Measurements from ENCODE around the gene CIB4. TPM values are rescaled to one million over a fixed set of nuclear protein-coding genes. Genes with fewer than 3 reads are reported as not detected.

Gene CIB4
- total RNA-seq, 8 experiments from 2014 or later: 0.50 to 1.00 TPM; not detected in 6

DNA sequence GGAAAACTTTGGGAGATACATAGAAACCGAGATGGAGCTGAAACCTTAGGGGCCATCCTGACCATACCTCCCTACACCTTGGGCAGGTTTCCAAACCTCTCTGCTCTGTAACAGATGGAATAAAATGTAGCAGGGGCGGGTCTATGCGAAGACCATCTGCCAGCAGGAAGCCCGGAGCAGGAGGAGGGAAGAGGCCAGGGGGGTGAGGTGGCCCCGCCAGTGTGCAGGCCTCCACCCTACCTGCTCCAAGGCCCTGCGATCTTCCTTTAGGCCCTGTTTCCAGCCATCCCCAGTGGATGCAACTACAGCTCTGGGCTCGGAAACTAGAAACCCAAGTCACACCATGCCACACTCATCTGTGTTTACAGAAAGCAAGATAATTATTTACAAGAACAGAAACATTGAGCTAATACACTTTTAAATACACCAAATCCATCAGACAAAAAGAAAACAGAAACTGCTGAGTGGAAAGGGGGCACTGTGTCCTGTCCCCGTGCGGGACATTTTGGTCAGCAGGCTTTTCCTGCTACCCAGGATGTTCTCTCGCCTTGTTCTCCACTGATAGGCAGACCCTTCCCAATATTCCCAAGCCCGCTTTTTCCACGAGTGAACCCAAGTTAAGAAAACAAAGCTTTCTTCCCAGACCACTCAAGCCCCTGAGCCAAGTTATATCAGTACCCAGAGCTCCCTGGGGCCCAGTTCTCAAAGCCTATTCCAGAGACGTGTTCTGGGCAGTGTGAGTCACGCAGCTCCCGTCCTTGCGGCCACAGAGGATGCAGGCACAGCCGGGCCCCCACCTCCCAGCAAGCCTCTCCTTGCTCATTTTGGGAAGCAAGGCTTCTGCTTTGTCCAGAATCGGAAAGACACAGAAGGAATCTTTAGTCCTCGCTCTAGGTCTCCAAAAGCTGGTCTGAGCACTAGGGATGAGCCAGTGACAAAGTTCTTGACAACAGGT lies 17.3 kb downstream of the CIB4 start:
- peak in 6 of 8 experiments; percentile 25 to 66 (median 48) for ATAC-seq (replicated peaks in 6 of 8)
- peaks cover 8 to 10% of the 10 kb centered on the region in 2 donors for H3K4me1 ChIP-seq (replicated peaks in 1 of 2)
- WGBS, 10 experiments: 45 to 100% (median 73%) methylated on average over 1 to 14 of the region's 19 CpGs
- no peak overlapping the region for H3K27ac ChIP-seq
- in situ Hi-C loops (cut with MboI; ENCODE audit: low pct_unique_long_range_greater_than_20kb in 2 of 9, low sequenced_read_pairs in 9 of 9, unreplicated experiment in 9 of 9): loop anchor here in 1 of 9 experiments (25.0 kb wide), 1 partner anchor 113 kb away; no protein-coding TSS in a partner anchor
- H3K4me3 ChIP-seq: no peak overlapping the region

- 35 to 91% (median 80%) methylated on average over 1 to 5 of the region's 5 CpGs; no CpG with 5 or more reads in 3 of the 10 experiments for WGBS, 10 experiments
- Histone ChIP-seq H3K27ac (no peak overlapping the region), H3K4me3 (no peak overlapping the region), H3K4me1 (replicated peaks in 1 of 2) (peaks cover 0 to under 1% of the 10 kb centered on the region in 2 donors)
- no peak for ATAC-seq (replicated peaks in 6 of 8)
- in situ Hi-C loops (cut with MboI; ENCODE audit: low pct_unique_long_range_greater_than_20kb in 2 of 9, low sequenced_read_pairs in 9 of 9, unreplicated experiment in 9 of 9): loop anchor here in 1 of 9 experiments (25.0 kb wide), 1 partner anchor 116 kb away; no protein-coding TSS in a partner anchor
Measured at GRCh38 chr2:26621469-26622199, 19.5 kb downstream of the CIB4 start.

GRCh38 chr2:26620031-26620605 lies 21.0 kb downstream of the CIB4 start:
- H3K27ac ChIP-seq: no peak overlapping the region
- ATAC-seq (replicated peaks in 6 of 8): no peak
- in situ Hi-C loops (cut with MboI; ENCODE audit: low pct_unique_long_range_greater_than_20kb in 2 of 9, low sequenced_read_pairs in 9 of 9, unreplicated experiment in 9 of 9): loop anchor here in 1 of 9 experiments (25.0 kb wide), 1 partner anchor 117 kb away; no protein-coding TSS in a partner anchor
- WGBS, 10 experiments: 0 to 75% (median 38%) methylated on average over 1 to 4 of the region's 14 CpGs; no CpG with 5 or more reads in 6 of the 10 experiments
- peaks cover 9 to 11% of the 10 kb centered on the region in 2 donors for H3K4me1 ChIP-seq (replicated peaks in 1 of 2)
- no peak overlapping the region for H3K4me3 ChIP-seq

GRCh38 chr2:26619521-26619951 lies 21.6 kb downstream of the CIB4 start:
- Histone ChIP-seq H3K4me3 (no peak overlapping the region), H3K4me1 (replicated peaks in 1 of 2) (peaks cover 14 to 16% of the 10 kb centered on the region in 2 donors), H3K27ac (no peak overlapping the region)
- in situ Hi-C loops (cut with MboI; ENCODE audit: low pct_unique_long_range_greater_than_20kb in 2 of 9, low sequenced_read_pairs in 9 of 9, unreplicated experiment in 9 of 9): loop anchor here in 2 of 9 experiments (10.0 to 25.0 kb wide), 2 partner anchors 118 to 125 kb away; no protein-coding TSS in a partner anchor
- no peak for ATAC-seq (replicated peaks in 6 of 8)
- WGBS, 10 experiments: 28 to 100% (median 78%) methylated on average over 1 to 4 of the region's 8 CpGs; no CpG with 5 or more reads in 6 of the 10 experiments

- in situ Hi-C loops (cut with MboI; ENCODE audit: low pct_unique_long_range_greater_than_20kb in 2 of 9, low sequenced_read_pairs in 9 of 9, unreplicated experiment in 9 of 9): loop anchor here in 2 of 9 experiments (10.0 to 25.0 kb wide), 2 partner anchors 118 to 126 kb away; no protein-coding TSS in a partner anchor
- Histone ChIP-seq H3K4me1 (replicated peaks in 1 of 2) (peaks cover 18 to 21% of the 10 kb centered on the region in 2 donors), H3K27ac (no peak overlapping the region), H3K4me3 (no peak overlapping the region)
- 75 to 94% (median 83%) methylated on average over 2 to 7 of the region's 11 CpGs; no CpG with 5 or more reads in 4 of the 10 experiments for WGBS, 10 experiments
- ATAC-seq (replicated peaks in 6 of 8): no peak
Measured at GRCh38 chr2:26619096-26619495, 22.1 kb downstream of the CIB4 start.

- no peak overlapping the region for H3K27ac ChIP-seq
- no peak overlapping the region for H3K4me3 ChIP-seq
- 0 to 100% (median 87%) methylated on average over 1 to 5 of the region's 10 CpGs; no CpG with 5 or more reads in 5 of the 10 experiments for WGBS, 10 experiments
- ATAC-seq (replicated peaks in 6 of 8): no peak
- in situ Hi-C loops (cut with MboI; ENCODE audit: low pct_unique_long_range_greater_than_20kb in 2 of 9, low sequenced_read_pairs in 9 of 9, unreplicated experiment in 9 of 9): loop anchor here in 2 of 9 experiments (10.0 to 25.0 kb wide), 2 partner anchors 119 to 126 kb away; no protein-coding TSS in a partner anchor
- peaks cover 23 to 25% of the 10 kb centered on the region in 2 donors for H3K4me1 ChIP-seq (replicated peaks in 1 of 2)
Measured at GRCh38 chr2:26618611-26619010, 22.6 kb downstream of the CIB4 start.

DNA sequence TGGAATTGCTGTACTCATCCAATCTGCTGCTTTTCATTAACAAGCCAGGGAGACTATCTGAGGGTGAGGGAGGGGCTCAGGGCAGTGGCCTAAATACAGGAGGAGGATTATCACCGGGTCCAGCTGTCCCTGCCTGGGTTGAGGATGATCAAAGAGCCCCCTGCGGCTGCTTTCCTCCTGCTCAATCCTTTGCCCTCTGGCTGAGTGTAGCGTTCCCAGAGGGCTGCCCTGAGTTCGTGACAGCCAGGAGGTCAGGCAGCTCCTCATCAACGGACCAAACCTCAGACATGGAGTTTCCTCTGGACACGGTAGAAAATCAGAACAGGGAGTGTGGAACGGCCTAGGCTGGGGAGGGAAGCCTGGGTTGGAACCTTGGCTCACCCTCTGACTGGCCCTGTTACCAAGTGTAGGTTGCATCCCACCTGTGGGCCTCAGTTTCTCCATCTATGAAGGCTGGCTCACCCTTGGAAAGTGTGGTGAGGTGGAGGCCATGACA lies 23.5 kb downstream of the CIB4 start:
- Histone ChIP-seq H3K27ac (no peak overlapping the region), H3K4me1 (replicated peaks in 1 of 2) (peaks cover 30 to 33% of the 10 kb centered on the region in 2 donors), H3K4me3 (no peak overlapping the region)
- no peak for ATAC-seq (replicated peaks in 6 of 8)
- in situ Hi-C loops (cut with MboI; ENCODE audit: low pct_unique_long_range_greater_than_20kb in 2 of 9, low sequenced_read_pairs in 9 of 9, unreplicated experiment in 9 of 9): loop anchor here in 2 of 9 experiments (10.0 to 25.0 kb wide), 2 partner anchors 120 to 127 kb away; no protein-coding TSS in a partner anchor
- 6 to 89% (median 45%) methylated on average over 2 to 3 of the region's 7 CpGs; no CpG with 5 or more reads in 3 of the 10 experiments for WGBS, 10 experiments

GRCh38 chr2:26616706-26617587 lies 24.2 kb downstream of the CIB4 start:
- no peak for ATAC-seq (replicated peaks in 6 of 8)
- Histone ChIP-seq H3K4me3 (no peak overlapping the region), H3K27ac (no peak overlapping the region), H3K4me1 (replicated peaks in 1 of 2) (peaks cover 33 to 35% of the 10 kb centered on the region in 2 donors)
- WGBS, 10 experiments: 26 to 100% (median 60%) methylated on average over 1 to 5 of the region's 10 CpGs; no CpG with 5 or more reads in 1 of the 10 experiments
- in situ Hi-C loops (cut with MboI; ENCODE audit: low pct_unique_long_range_greater_than_20kb in 2 of 9, low sequenced_read_pairs in 9 of 9, unreplicated experiment in 9 of 9): loop anchor here in 2 of 9 experiments (10.0 to 25.0 kb wide), 2 partner anchors 120 to 128 kb away; no protein-coding TSS in a partner anchor

GRCh38 chr2:26615860-26616705 lies 25.1 kb downstream of the CIB4 start:
- Histone ChIP-seq H3K4me3 (no peak overlapping the region), H3K27ac (no peak overlapping the region), H3K4me1 (replicated peaks in 1 of 2) (peaks cover 33 to 35% of the 10 kb centered on the region in 2 donors)
- peak in 5 of 8 experiments; percentile 34 to 63 (median 50) for ATAC-seq (replicated peaks in 6 of 8)
- WGBS, 10 experiments: 39 to 69% (median 54%) methylated on average over 3 to 6 of the region's 18 CpGs; no CpG with 5 or more reads in 6 of the 10 experiments
- in situ Hi-C loops (cut with MboI; ENCODE audit: low pct_unique_long_range_greater_than_20kb in 2 of 9, low sequenced_read_pairs in 9 of 9, unreplicated experiment in 9 of 9): loop anchor here in 2 of 9 experiments (10.0 to 25.0 kb wide), 2 partner anchors 121 to 129 kb away; no protein-coding TSS in a partner anchor

GRCh38 chr2:26615336-26615859 lies 25.8 kb downstream of the CIB4 start:
- in situ Hi-C loops (cut with MboI; ENCODE audit: low pct_unique_long_range_greater_than_20kb in 2 of 9, low sequenced_read_pairs in 9 of 9, unreplicated experiment in 9 of 9): loop anchor here in 2 of 9 experiments (10.0 to 25.0 kb wide), 2 partner anchors 122 to 129 kb away; no protein-coding TSS in a partner anchor
- 12 to 100% (median 58%) methylated on average over 1 to 5 of the region's 10 CpGs; no CpG with 5 or more reads in 5 of the 10 experiments for WGBS, 10 experiments
- peak in 3 of 8 experiments; percentile 2 to 33 (median 2) for ATAC-seq (replicated peaks in 6 of 8)

More at GRCh38 chr2:26615336-26615859, 25.8 kb downstream of the CIB4 start:
- peaks cover 33 to 35% of the 10 kb centered on the region in 2 donors for H3K4me1 ChIP-seq (replicated peaks in 1 of 2)
- no peak overlapping the region for H3K4me3 ChIP-seq
- no peak overlapping the region for H3K27ac ChIP-seq
